GM12875 (cell line): ENCODE data around the gene YIF1A.

Experiments
- H3K4me3 ChIP-seq: one replicate; pipeline ENCODE4 v1.5.1; 2011; ENCODE audit warnings: low read depth, low read length, control low read depth
- TF ChIP-seq, protein P1 (sequence below): IDR thresholded peaks from 2 replicates; pipeline ENCODE4 v1.5.1; 2011; ENCODE audit warnings: low read depth, mild to moderate bottlenecking, control low read depth, inconsistent platforms, low read length, moderate library complexity, borderline replicate concordance; ENCODE audit not compliant: insufficient read depth

Gene YIF1A

GRCh38 chr11:66242095-66242765 is 46.7 kb downstream of the YIF1A start:
- TF ChIP-seq, protein P1, sequence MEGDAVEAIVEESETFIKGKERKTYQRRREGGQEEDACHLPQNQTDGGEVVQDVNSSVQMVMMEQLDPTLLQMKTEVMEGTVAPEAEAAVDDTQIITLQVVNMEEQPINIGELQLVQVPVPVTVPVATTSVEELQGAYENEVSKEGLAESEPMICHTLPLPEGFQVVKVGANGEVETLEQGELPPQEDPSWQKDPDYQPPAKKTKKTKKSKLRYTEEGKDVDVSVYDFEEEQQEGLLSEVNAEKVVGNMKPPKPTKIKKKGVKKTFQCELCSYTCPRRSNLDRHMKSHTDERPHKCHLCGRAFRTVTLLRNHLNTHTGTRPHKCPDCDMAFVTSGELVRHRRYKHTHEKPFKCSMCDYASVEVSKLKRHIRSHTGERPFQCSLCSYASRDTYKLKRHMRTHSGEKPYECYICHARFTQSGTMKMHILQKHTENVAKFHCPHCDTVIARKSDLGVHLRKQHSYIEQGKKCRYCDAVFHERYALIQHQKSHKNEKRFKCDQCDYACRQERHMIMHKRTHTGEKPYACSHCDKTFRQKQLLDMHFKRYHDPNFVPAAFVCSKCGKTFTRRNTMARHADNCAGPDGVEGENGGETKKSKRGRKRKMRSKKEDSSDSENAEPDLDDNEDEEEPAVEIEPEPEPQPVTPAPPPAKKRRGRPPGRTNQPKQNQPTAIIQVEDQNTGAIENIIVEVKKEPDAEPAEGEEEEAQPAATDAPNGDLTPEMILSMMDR: no peak
- H3K4me3 ChIP-seq: no peak overlapping the region

DNA sequence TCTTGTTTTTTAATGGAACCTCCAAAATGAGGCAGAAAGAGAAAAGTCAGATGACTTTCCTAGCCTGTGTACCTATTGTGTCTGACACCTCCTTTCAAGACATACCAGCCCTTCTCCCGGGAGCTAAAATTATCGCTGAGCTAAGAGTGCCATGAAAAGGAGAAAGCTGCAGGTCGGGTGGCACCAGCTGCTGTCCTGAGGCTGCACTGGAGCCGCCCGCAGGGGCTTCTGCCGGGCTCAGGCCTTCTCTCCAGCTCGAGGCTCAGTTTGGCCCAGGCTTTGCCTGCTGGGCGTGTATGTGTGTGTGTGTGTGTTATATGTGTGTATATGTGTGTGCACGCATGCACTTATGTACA is 48.2 kb downstream of the YIF1A start:
- no peak overlapping the region for H3K4me3 ChIP-seq
- TF ChIP-seq, protein P1: no peak

DNA sequence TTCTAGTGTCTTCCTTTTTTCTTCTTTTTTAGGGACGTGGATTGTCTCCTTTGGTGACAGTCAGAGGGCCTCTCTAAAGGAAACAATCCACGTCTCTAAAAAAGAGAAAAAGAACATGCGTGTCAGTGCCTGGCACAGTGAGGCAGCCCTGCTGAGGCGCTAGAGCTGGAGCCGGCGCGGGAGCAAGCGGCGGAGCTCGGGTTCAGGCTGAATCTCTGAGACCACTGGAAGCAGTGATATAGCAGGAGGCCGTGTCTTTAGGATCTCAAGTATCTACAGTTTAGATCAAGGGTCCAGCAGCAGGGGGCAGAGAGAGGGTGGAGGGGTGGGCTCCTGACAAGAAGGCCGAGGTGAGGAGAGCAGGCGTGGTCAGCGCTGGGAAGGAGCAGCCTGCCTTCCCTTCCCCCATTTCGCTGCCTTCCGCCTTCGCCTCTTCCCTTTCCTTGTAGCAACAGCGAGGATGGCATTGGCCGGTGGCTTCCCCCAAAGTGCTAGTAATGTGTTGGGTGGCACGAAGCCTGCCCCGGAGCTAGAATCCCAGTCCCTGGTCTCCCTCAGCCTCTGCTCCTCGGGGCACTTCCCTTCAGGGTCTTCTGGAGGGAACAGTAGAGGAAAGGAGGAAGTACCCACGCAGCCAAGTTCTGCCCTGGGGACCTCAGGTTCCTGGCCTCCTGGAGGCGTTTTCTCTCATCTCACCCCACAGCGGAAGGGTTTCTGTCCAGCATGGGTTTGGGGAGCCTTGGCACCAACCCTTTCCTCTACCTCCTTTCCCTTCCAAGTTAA is 48.8 kb downstream of the YIF1A start:
- TF ChIP-seq, protein P1: no peak
- H3K4me3 ChIP-seq: no peak overlapping the region

- TF ChIP-seq, protein P1: no peak
- H3K4me3 ChIP-seq: no peak overlapping the region
Measured at GRCh38 chr11:66239511-66239910, 49.4 kb downstream of the YIF1A start.

DNA sequence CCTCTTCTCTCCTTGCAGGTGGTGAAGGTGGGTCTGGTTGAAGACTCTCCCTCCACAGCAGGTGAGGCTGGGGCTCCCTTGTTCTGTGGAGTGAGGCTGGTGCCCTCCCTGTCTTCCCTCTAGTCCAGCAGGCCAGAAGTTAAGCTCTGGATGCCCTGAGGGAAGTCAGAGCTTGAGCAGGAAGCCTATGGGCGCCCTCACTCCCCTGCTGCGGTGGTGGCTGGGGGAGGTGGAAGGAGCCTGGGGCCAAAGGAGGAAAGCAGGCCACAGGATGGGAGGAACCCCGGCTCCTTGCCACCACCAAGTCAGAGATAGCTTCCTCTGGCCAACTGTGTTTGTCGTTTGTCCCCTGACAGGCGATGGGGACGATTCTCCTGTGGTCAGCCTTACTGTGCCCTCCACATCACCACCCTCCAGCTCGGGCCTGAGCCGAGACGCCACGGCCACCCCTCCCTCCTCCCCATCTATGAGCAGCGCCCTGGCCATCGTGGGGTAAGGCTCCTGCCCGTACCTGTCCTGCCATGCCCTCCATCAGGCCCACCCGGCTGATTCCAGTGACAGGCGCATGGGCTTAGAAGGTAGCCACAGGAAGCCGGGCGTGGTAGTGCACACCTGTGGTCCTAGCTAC is 50.0 kb downstream of the YIF1A start:
- TF ChIP-seq, protein P1: no peak
- H3K4me3 ChIP-seq: no peak overlapping the region

- H3K4me3 ChIP-seq: no peak overlapping the region
Measured at GRCh38 chr11:66237867-66238266, 51.1 kb downstream of the YIF1A start.

More at GRCh38 chr11:66237867-66238266, 51.1 kb downstream of the YIF1A start:
- TF ChIP-seq, protein P1: no peak
